Germinal center (tissue), 1 donor: ENCODE measurements around the gene TTC39C.

Experiments
- DNase-seq: peaks from one replicate; pipeline ENCODE4 v3.0.0; 2012; ENCODE audit warnings: mixed read lengths, low spot score

Gene TTC39C

DNA sequence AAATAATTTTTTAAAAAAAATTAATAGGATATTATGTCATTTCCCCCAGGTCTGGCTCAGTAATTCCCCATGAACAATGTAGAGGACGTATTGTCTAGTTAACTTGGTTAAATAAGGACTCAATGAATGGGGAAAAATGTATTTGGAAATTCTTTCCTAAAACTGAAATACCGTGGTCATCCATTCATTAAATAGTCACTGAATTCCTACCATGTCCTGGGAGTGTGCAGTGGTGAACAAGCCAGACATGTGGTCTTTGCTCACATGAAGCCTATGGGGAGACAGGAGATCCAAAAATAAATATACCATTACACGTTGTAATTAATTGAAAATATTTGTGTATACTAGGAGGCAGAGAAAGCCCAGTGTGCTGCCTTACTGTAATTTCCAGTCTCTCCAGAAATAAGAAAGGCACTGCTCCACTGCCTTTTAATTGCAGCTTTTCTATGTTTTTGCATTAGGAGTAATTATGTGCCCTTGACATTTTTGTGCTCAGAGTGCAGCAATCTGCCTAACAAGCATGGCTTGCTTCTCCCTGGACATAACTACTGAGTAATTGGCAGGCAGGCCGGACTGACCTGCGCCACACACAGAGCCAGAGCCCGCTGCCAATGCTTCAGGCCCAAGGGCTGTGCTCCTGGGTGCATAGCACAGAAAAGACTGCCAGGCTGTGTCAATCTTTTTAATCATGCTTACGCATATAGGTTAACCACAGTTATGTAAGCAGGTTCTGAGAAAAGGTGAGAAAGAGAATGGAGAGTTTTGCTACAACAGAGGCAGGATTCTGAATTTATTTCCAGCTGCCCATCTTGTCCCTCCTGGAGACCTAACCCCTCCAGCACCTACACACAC, 22.2 kb upstream of the TTC39C start:
- no peak for DNase-seq

DNA sequence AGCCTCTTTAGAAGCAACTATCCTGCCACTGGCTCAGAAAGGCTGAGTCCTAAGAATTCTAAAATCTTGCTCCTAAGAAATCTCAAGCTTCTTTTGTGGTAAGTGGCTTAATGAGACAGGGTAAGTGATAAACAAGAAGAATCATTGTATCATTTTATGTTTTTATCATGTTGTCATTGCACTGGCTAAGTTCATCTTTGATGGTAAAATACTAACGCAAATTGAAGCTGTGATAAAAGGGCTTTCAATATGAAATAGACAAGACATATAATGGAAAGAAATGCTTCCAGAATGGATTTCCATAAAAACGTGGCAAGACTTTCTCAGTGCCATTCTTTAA, 21.6 kb upstream of the TTC39C start:
- no peak for DNase-seq

- DNase-seq = no peak
Measured at GRCh38 chr18:23994361-23994902, 20.1 kb upstream of the TTC39C start.

GRCh38 chr18:23995180-23995579, 19.4 kb upstream of the TTC39C start:
- no peak for DNase-seq

- no peak for DNase-seq
Measured at GRCh38 chr18:23998018-23998417, 16.5 kb upstream of the TTC39C start.

GRCh38 chr18:23998820-23999219, 15.7 kb upstream of the TTC39C start:
- DNase-seq = no peak

DNA sequence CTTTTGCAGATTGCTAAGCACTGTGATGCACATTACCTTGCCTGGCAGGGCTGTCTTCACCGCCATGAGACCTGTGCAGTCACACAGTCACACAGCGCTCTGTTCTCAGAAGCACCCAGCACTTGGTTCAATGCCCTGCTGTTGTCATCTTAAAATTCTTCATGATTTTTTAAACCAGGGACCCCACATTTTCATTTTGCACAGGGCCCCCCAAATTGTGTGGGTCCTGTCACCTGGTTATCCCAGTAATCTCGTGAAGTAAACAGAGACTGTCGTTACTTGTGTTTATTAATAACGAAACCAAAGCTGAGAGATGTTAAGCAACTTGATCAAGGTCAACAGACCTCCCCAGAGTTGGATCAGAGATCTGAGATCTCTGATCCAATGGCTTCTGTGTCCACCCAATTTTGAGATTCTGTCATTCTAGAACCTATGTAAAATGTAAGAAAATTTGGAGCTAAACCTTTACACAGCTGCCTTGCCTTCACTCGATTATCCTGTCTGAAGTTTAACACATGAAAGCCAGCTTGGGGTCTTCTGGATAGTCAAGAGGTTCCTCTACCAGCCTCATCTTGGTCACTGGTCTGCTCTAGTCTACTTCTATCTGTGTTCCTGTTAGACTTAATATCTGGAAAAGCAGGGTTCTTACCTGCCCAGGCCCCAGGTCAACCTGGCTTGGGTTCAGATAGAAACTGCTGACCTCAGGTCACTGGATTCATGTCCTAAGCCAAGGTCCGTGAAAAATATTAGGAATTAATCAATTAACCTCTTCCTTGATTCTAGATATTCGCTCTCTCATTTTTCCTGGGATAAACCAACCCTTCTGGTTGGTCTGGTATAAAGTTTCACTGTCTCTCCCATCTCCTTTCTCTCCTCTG, 13.7 kb upstream of the TTC39C start:
- no peak for DNase-seq

- DNase-seq = no peak
Measured at GRCh38 chr18:24002479-24002878, 12.1 kb upstream of the TTC39C start.

- DNase-seq = no peak
Measured at GRCh38 chr18:24003288-24003687, 11.3 kb upstream of the TTC39C start.

DNA sequence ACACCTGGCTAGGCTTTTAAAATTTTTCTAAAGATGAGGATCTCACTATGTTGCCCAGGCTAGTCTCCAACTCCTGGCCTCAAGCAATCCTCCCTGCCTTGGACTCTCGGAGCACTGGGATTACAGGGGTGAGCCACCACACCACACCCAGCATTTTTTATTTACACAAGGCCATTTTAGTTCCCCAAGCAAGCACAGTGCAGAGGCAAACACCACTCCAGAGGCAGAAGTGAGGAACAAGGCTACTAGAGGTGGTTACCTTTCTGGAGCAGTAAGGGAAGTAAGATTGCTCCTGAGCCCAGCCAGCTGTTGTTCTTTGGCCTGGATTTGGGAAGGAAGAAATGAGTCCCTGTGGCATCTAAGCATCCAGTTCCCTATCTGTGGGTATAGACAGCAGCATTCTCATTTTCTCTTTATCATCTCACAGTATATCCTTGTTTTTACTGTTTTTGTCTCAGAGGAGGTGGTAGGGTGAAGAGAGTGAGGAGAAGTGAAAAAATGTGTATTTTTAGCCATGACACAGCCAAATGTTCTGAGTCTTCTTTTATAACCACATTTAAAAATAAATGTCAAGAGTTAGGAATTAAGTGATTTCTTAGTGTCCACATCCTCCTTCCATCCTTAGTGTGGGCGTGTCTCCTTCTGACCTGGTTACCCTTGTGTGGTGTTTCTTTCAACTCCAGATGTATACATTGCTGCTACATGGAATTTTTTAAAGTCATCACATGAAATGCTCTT, 10.5 kb upstream of the TTC39C start:
- DNase-seq = no peak

DNA sequence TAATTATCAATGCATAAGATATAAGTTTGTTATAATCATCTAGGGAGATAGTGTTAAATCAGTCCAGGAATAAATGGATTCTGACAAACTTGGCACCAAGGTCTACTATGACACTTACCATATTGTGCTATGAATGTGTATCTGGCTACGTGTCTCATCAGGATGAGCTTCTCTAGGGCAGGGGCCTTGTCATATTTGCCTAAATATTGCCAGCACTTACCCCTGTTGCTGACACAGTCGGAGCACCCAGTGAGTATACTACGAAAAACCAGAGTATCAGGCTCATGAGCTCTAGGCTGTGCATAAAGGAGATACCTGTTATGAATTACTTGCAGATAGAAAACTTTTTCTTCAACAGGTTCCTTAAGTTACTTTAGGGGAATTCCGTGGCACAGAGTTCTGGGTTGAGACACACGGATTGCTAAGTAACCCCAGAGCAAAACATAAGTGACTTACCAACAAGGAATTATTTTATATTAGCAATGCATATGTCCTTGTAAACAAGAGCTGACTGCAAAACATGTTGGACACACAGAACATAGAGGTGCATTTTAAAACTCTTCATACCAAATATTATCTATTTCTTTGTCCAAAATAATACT, 7.7 kb upstream of the TTC39C start:
- DNase-seq = no peak

DNA sequence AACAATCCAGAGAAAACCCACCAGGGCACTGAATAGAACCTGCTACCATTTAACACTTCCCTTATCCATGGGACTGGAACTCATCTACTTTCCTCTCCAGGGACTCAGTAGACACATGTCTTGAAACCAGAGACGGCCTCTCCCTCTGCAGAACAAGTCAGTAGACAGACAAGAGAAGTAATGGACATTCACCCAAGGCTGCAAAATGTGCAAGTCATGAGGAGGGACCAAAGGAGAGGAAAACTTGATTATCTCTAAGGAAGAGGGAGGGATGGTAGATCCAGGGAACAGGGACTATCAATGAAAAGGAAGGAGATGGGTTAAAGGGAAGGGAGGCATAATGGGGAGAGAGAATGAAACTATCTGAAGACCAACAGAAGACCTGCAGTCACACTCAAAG, 5.3 kb upstream of the TTC39C start:
- DNase-seq = no peak

DNA sequence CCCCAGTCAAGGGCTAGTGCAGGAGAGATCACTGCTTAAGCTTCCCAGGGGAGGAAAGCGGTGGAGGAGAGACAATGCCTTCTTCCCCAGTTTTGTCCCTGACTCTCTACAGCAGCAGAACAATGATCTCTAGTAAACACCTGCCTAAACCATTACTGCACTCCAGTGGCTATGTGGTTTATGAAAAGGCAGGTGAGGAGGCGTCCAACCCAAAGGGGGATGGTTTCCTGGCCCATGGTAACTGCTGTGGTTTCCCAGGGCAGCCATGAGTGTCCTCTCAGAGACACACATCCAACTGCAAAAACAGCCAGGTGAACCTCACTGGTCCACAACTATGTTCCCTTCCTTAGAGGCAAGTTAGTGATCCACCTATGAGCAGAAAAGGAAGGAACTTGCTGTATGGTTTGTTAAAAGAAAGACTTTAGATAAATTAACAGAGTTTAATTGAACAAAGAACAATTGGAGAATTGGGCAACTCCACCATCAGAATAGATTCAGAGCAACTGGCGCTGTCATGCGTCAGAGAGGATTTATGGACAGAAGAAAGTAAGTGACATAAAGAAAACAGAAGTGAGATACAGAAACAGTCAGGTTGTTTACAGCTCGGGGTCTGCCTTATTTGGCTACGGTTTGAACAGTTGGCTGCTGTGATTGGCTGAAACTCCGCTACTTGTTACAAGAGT, 4.8 kb upstream of the TTC39C start:
- peak; percentile 59 for DNase-seq

DNA sequence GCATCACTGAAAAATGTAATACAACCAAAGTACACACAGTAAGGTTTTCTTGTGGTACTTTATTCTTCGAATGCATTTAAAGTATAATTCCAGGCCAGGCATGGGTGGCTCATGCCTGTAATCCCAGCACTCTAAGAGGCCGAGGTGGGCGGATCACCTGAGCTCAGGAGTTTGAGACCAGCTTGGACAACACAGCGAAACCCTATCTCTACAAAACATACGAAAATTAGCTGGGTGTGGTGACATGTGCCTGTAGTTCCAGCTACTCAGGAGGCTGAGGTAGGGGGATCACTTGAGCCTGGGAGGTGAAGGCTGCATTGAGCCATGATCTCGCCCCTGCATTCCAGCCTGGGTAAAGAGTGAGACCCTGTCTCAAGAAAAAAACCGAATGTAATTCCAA, 3.9 kb upstream of the TTC39C start:
- no peak for DNase-seq

DNA sequence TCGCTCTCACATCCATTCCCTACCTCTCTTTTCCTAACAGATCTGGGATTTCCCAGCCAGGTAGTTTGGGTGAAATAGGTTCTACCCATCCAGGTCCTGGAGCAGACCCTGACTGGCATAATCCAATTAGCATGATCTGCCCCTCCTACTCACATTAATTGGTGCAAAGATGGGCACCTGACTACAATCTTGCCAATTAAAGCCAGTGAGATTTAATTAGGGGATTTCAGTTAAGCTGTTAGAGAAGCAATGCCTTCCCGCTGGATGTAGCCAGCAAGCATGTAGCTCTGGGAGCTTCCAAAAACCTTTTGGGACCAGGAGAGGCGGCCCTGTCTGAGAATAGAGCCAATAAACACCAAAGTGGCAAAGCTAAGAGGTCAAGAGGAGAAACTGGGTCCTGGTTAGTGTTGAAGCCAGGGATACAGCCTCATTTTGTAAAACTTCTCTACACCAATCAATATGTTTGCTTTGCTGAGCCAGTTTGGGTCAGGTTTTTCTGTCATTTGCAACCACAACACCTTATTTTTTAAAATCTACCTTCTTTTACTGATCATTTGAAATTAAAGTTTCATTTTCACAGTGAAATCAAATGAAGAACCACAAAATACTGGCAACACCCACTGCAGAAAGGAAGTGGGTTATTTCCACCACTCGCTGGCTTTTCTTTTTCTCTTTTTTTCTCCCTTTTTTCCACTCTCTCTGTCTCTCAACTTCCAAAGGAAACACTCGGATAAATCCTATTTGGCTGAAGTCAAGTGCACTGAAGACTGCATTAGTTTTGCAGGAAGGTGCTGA, 3.2 kb upstream of the TTC39C start:
- DNase-seq = no peak

- DNase-seq = no peak
Measured at GRCh38 chr18:24013051-24013450, 1.5 kb upstream of the TTC39C start.

GRCh38 chr18:24014986-24015638, 558 bp downstream of the TTC39C start:
- DNase-seq = peak; percentile 47

GRCh38 chr18:24015639-24016631, 1.4 kb downstream of the TTC39C start:
- no peak for DNase-seq

DNA sequence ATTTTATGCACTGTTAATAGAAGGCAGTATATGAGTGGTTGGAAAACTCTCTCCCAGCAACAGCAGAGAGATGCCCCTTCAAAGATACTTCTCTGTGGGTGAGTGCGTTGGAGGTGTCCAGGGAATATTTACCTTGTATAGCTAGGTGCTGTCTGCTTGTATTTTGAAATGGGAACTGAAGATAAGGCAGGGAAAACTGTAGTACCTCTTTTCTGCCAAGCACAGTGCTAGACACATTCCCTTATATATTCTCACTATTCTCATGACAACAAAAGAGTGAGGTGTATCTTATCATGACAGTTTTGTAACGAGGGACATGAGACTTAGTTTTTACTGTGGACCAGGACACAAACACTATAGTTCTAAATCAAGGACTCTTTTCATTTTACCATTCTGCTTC, 2.1 kb downstream of the TTC39C start:
- no peak for DNase-seq
